Endometrial microvascular endothelial cells (primary cell): ENCODE results near the gene FHOD3. TPM values are rescaled to one million over a fixed set of nuclear protein-coding genes. Genes with fewer than 3 reads are reported as not detected.

Source experiments
- in situ Hi-C: cut with HindIII; loops from 2 replicates; pipeline ENCODE4 v1.10.0; 2017; ENCODE audit warnings: low sequenced_read_pairs, low pct_unique_long_range_greater_than_20kb; ENCODE audit errors: inconsistent ontology term
- total RNA-seq: library from RNA; depleted of rRNA; stranded (reverse); fragments of >200 nt; gene quantifications from one replicate; pipeline ENCODE4 v1.2.3, GENCODE V29; 2015; ENCODE audit errors: inconsistent ontology term

Gene FHOD3
- total RNA-seq, 1 donor from 2014 or later: 0.93 TPM

DNA sequence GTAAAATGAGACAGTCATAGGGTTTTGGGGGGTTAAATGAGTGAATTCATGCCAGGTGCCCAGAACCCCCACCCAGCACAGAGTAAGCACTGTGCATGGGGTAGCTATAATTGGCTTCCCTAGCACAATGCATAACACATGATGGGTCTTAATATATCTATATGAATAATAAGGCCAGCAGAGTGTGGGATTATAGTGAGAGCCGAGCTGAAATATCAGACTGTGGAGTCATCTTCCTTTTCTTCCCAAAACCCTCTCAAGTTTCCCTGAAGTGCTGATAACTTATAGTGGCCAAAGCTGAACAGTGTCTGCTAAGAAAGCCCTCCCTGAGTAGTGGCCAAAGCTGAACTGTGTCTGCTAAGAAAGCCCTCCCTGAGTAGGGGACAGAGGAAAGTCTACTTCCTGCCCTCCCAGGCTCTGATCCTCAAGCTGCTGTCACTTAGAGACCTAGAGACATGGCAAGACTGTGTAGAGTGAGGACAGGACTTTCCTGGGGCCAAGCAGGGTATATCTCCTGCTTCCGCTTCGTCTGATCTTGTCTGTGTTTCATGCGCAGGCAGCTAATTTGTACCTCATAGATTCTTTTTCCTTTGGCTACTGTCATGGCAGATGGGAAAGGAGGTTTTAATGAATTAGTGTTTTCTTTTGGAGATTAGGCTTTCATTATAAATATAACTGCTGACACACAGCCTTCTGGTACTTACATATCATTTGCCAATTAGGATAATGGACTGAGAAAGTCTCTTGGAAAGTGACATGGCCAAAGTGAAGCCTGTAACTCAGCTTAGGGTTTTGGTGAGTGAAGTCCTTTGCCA lies 94.9 kb downstream of the FHOD3 start:
- in situ Hi-C loops: no loop called here

DNA sequence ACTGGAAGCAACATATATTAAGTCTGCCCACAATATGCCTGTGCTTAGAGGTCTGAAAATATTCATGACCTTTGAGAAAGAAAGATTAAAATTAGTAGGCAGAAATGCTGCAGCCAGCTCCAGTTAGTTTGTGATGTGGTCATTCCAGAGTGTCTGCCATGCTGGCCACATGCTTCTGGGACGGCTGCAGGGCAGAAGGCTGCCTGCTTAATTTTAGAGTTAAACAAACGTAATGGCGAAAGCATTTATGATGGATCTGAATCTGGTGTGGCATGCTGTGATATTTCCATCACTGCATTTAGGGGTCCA lies 95.4 kb downstream of the FHOD3 start:
- in situ Hi-C loops: no loop called here

GRCh38 chr18:36394486-36394885 lies 97.0 kb downstream of the FHOD3 start:
- in situ Hi-C loops: no loop called here

- in situ Hi-C loops: no loop called here
These were observed 98.7 kb downstream of the FHOD3 start for GRCh38 chr18:36396190-36396589.

DNA sequence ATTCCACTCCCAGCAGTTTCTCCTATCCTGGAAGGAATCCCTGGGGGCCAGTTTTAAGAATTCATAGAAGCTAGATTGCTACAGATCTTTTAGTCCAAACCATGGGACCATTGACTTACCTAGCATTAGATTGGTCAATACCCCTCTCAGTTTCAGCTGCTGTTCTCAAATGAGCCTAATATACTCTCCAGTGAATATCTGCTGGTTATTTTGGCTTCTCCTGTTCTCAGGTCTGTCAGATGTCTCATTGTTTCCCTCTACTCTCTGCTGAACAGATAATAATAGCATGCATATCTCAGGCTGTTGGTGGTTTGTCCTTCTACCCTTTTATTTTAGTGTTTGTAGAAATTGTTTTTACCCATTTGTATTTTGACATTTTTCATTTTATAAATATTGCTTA lies 99.5 kb downstream of the FHOD3 start:
- in situ Hi-C loops: no loop called here

DNA sequence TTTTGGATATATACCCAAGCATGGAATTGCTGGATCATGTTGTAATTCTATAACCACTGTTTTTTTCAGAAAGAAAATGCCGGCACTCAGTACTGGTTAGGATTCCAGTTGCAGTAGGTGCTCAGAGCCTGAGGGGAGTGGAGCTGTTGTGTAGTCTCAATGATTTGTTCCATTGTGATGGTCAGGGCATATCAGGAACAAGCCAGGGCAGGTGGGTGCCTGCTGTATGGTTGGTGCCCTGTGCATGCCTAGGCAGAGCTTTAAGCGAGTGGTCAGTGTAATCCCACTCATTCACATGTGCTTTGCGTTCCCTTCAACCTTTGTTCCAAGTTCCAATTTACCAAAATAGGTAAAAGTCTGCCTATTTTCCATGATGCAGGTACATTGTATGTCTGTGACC lies 100.9 kb downstream of the FHOD3 start:
- in situ Hi-C loops: no loop called here

DNA sequence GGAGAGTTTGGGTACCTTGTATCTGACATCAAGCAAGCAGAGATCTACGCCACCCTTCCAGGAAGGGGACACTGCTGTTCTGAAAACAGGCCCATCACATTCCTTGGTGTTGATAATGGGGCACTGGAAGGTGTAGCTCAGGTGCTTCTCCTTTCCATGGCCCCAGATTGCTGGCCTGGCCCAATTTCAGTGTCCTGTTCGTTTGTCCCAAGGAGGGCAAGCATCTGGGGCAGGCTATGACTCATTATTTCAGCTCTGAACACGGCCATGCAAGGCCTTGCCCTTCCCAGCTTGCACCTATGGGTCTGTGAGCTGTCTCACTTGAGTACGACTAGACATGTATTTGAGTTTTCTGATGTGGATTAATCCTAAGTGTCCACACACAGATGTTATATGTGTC lies 101.5 kb downstream of the FHOD3 start:
- in situ Hi-C loops: no loop called here

GRCh38 chr18:36401462-36401861 lies 103.9 kb downstream of the FHOD3 start:
- in situ Hi-C loops: no loop called here

DNA sequence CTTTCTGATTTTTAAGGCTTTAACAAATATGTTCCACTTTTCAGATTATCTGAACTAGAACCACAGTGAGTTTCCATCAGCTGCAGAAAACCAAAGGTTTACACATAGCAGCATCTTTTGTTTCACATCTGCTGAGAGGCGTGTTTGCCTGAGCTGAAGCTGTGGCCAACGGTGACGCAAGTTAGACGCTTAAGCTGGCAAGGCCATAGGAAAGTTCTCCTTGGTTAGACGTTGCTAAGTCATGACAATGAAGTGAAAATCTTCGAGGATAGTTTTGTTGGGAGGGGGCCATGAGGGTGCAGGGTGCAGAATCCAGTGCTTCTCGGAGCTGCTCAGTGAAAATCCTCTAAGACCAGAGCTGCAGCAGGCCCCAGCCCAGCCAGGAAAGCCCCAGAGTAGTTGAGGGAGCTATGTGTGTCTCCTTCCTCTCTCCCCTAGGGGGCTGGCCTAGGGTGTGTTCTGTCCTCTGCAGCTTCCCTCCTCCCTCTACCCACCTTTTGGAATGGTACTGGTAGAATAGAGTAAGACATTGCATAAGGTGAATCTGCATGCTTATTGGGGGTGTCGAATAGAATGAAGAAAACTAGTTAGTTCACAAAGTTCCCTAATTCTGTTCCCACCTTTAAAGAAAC lies 105.4 kb downstream of the FHOD3 start:
- in situ Hi-C loops: no loop called here

GRCh38 chr18:36403896-36404820 lies 106.6 kb downstream of the FHOD3 start:
- in situ Hi-C loops: no loop called here

- in situ Hi-C loops: no loop called here
These were observed 108.1 kb downstream of the FHOD3 start for GRCh38 chr18:36405611-36406010.

GRCh38 chr18:36406805-36407204 lies 109.3 kb downstream of the FHOD3 start:
- in situ Hi-C loops: no loop called here

- in situ Hi-C loops: no loop called here
These were observed 111.1 kb downstream of the FHOD3 start for GRCh38 chr18:36408606-36409005.

GRCh38 chr18:36409779-36410178 lies 112.3 kb downstream of the FHOD3 start:
- in situ Hi-C loops: no loop called here

DNA sequence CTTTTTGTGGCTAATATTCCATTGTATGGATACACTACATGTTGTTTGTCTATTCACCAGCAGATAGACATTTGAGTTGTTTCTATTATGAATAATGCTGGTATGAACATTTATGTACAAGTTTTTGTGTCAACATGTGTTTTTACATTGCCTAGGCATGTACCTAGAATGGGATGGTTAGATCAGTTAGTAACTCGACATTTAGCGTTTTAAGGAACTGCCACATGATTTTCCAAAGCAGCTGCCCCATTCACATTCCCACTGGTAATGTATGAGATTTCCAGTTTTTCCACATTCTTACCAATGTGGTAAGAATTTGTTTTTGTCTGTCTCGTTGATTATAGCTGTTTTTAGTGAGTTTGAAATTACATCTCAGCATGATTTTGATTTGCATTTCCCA lies 112.8 kb downstream of the FHOD3 start:
- in situ Hi-C loops: no loop called here

GRCh38 chr18:36411745-36412168 lies 114.2 kb downstream of the FHOD3 start:
- in situ Hi-C loops: no loop called here

- in situ Hi-C loops: no loop called here
These were observed 115.3 kb downstream of the FHOD3 start for GRCh38 chr18:36412778-36413177.

DNA sequence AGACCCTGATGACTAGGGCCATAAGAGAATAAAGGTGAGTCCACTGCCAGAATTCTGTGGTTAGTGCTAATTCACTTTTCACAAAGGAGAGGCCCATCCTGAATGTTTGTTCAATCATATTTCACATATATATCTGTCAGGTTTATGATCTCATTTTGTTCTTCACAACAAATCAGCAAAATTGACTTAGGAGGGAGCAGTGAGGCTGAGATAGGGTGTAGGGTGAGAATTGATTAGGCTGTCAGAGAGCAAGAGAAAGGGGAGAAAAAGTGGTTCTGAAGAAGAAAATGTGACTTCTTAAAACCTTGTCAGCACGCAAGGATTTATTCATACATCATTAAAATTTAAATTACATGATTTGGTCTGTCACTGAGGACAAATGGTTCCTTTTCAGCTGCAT lies 117.7 kb downstream of the FHOD3 start:
- in situ Hi-C loops: no loop called here

DNA sequence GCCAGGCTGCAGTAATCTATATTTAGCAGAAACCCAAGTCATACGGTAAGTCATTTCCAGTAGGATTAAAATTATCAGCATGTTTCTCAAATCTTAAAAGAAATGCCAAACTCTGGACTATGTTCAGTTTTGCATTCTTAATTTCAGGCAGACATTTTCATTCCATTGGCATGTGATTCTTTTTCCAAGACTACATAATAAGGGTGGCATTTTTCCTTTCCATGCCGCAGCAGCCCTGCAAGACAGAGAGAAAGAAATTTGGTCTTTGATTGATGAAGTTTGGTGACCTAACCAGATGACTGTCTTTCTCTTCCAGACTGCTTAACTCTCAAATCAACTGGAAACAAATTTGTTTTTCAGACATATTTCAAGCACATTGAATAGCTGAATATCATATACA lies 118.1 kb downstream of the FHOD3 start:
- in situ Hi-C loops: no loop called here
